Stimulated activated naive CD4-positive, alpha-beta T cell (primary cell): ENCODE measurements around the gene HINFP.

Source experiments
- DNase-seq, 6 experiments: peaks; one replicate each; lab custom pipeline; 2025; lab: John Stamatoyannopoulos, UW

Gene HINFP, protein sequence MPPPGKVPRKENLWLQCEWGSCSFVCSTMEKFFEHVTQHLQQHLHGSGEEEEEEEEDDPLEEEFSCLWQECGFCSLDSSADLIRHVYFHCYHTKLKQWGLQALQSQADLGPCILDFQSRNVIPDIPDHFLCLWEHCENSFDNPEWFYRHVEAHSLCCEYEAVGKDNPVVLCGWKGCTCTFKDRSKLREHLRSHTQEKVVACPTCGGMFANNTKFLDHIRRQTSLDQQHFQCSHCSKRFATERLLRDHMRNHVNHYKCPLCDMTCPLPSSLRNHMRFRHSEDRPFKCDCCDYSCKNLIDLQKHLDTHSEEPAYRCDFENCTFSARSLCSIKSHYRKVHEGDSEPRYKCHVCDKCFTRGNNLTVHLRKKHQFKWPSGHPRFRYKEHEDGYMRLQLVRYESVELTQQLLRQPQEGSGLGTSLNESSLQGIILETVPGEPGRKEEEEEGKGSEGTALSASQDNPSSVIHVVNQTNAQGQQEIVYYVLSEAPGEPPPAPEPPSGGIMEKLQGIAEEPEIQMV

DNA sequence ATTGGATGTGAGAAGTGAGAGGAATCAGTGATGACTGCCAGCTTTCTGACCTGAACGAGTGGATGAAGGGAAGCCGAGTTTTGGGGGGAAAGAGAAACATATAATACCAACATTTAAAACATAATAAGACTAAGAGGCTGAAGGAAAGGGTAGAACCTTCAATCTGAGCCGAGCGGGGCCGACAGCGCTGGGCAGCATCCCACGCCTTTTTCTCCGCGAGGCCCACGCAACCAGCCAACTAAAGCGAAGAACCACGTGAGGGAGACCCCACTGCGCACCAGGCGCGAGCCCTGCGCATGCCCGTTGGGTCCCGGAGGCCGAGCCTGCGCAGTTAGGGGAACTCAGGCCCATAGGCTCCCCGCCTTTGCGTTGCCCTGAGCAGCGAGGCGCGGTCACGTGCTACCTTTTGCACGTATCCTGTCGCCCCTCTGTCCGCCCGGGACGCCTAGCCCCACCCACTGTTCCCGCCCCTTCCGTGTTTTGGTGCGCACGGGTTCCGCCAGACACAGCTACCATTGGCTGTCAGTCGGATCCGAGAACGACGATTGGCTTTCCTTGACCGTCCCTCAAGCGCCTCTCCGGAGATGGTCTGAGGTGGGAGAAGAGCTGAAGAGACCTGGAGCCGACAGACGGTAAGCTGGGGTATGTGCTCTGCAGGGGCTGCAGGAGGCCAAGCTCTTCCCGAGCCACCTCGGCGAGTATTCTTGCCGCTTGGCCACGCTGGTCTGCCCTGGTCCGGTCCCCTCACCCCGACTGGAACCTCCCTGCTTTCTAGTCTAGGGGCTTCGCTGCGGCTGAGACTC, at the start of gene HINFP:
TSS of gene HINFP (plus strand) at position 573 of the 803 bp plus-strand sequence. CDS start 5,365 bp downstream, outside the sequence.
- peak; percentile 96 to 100 (median 98) for DNase-seq

DNA sequence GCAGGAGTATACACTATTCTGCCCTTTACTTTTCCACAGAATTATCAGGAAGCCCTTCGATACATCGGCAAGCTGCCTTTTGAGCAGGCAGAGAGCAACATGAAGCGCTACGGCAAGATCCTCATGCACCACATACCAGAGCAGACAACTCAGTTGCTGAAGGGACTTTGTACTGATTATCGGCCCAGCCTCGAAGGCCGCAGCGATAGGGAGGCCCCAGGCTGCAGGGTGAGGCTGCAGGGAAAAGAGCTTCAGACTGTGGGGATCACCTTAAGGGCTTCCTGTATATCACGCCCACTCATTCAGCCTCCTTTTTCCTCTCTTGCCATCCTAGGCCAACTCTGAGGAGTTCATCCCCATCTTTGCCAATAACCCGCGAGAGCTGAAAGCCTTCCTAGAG, 43.5 kb upstream of the HINFP start:
- no peak for DNase-seq

DNA sequence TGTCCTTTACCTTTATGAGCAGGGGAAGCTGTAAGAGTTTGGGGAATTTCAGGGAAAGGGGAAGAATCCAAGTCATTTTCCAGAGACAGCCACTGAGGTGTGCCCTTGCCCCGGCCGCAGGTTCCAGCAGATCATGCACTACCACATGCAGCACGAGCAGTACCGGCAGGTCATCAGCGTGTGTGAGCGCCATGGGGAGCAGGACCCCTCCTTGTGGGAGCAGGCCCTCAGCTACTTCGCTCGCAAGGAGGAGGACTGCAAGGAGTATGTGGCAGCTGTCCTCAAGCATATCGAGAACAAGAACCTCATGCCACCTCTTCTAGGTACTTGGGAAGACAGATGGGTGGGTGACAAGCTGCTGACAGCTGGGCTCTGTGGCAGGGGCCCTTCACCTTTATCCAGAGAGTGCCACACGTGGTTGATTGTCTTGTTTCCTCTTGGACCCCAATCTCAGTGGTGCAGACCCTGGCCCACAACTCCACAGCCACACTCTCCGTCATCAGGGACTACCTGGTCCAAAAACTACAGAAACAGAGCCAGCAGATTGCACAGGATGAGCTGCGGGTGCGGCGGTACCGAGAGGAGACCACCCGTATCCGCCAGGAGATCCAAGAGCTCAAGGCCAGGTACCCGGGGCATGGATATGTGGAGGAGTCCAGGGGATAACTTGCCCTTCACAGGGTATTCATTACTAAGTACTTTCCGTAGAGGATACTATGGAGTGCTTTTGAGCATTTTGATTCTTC, 42.5 kb upstream of the HINFP start:
- DNase-seq: no peak

DNA sequence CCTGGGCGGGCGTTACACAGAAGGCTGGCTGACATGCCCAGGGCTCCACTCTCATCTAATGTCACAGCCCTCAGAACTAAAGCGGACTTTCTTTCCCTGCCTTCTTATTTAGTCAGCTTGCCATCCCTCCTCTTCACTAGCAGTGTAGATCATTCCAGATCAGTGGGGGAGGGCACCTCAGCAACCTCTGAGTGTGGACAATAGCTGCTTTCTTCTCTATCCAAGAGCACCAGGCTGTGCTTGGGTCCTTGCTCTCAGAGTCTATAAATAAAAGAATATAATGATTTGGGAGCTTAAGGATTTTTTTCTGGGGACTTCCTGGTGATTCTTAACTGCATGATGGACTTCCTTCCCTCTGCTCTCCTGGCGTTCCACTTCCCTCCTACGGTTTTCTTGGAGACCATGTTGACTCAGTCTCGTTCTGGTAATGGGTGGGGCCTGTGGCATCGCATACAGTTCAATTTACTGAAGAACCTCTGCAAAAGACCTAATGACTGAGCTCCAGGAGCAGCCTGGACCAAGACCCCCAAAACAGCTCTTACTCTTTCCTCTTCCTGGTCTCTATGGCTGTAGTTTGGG, 39.6 kb upstream of the HINFP start:
- DNase-seq: no peak

DNA sequence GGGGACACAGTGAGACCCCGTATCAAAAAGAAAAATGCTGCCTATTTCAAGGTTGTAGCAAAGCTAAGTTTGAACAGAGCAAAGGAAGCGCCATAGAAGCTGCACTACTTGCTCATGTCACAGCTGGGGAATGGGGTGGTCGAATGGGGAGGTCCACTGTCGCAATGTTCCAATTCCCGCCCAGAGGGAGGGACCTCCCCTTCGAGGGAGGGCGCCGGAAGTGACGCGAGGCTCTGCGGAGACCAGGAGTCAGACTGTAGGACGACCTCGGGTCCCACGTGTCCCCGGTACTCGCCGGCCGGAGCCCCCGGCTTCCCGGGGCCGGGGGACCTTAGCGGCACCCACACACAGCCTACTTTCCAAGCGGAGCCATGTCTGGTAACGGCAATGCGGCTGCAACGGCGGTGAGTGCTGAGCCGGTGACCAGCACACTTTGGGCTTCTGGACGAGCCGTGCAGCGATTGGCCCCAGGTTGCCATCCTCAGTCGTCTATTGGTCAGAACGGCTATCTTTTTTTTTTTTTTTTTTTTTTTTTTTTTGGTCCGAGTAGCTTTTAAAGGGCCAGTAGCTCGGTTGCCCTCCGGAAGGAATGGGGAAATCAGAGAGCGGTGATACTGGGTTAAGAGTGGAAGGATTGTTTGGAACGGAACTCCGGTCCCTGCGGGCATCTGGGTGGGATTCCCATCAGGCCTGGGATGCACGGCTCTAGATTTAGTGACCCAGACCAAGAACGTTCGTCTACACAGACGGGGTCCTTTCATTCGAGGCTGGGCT, 36.5 kb upstream of the HINFP start, which contains the start of gene HMBS:
TSS of gene HMBS (plus strand) at position 219 of the 774 bp plus-strand sequence. CDS start at position 372, 153 bp downstream.
- peak; percentile 74 to 90 (median 87) for DNase-seq

DNA sequence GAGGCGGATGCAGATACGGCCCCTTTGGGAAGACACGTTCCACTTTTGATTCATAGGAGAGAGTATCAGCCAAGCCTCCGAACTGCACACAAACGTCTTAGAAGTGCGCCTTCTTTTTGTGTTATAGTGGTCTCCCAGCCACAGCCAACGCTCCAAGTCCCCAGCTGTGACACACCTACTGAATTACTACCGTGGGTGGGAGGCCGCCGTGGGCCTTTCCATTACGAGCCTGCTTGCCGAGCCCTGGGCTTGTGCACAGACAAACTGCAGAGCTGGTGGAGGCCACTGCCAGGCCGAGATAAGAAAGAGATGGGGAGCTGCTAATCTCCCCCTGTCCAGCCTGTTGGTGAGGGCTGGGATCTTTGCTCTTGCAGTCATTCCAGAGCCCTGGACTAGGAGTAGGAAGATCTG, 35.9 kb upstream of the HINFP start:
- DNase-seq: peak in 4 of 6 experiments; percentile 9 to 48 (median 25)

DNA sequence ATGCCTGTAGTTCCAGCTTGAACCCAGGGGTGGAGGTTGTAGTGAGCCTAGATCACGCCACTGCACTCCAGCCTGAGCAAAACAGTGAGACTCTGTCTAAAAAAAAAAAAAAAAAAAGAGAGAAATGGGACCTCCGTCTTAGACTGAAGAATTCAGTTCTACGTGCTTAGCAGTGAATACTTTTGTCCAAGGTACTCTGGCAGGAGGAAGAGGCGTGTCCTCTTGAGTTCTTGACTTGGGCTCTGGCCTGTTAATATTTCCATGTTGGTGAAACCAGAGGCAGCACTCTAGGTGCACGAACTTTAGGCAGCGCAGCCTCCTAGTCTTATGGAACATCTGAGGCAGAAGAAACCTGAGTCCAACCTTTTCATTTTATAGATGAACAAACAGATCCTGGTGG, 34.3 kb upstream of the HINFP start:
- DNase-seq: no peak

DNA sequence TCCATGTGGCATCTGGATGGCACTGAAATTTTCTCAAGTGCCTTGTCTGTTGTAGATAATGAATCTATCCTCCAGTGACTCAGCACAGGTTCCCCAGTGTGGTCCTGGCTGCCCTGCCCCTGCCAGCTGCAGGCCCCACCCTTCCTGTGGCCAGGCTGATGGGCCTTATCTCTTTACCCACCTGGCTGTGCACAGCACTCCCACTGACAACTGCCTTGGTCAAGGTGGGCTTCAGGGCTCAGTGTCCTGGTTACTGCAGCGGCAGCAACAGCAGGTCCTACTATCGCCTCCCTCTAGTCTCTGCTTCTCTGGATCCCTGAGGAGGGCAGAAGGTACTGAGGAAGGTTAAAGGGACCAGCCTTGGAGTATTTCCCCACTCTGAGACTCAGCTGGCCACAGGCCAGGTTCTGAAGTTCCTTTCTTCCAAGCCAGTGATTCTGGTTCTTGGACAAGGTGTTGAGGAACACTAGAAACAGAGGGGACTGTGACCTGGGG, 33.6 kb upstream of the HINFP start:
- no peak for DNase-seq

DNA sequence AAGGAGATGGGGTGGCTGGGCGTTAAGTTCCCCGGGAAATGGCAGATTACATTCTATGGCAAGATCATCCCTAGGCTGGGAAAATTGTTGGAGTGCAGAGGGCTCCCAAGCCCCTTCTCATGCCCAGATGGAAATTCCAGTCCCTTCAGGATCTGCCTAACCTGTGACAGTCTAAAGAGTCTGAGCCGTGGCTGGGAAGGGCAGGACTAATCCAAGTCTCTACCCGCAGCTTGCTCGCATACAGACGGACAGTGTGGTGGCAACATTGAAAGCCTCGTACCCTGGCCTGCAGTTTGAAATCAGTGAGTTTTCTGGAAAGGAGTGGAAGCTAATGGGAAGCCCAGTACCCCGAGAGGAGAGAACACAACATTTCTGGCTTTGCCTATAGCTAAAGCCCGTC, 33.0 kb upstream of the HINFP start:
- no peak for DNase-seq

DNA sequence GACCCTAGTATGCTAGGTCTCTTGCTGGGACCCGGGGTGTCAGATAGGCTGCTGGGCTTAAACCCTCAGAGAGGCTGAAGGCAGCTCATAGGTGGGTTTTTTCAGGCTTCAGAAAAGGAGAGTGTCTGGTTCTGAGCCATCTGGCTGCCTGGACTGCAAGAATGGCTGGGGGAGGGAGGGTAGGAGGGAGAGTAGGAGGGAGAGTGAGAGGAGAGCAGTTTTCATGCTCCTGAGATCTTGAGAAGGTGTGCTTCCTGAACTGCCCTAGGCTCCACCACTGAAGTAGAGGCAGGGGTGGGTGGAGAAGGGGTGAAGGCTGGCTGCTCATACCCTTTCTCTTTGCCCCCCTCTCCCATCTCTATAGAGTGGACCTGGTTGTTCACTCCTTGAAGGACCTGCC, 32.1 kb upstream of the HINFP start:
- DNase-seq: no peak

DNA sequence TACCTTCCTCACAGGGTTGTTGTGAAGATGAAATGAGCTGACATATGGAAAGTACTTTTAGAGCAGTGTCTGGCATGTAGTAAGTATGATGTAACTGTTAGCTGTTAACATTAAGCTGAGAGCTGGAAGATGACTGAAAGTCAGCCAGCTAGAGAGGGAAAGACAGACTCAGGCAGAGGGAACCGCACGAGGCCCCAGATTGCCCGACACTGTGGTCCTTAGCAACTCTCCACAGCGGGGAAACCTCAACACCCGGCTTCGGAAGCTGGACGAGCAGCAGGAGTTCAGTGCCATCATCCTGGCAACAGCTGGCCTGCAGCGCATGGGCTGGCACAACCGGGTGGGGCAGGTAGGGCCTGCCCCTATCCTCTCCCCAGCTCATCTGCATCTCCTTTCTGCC, 30.2 kb upstream of the HINFP start:
- no peak for DNase-seq

DNA sequence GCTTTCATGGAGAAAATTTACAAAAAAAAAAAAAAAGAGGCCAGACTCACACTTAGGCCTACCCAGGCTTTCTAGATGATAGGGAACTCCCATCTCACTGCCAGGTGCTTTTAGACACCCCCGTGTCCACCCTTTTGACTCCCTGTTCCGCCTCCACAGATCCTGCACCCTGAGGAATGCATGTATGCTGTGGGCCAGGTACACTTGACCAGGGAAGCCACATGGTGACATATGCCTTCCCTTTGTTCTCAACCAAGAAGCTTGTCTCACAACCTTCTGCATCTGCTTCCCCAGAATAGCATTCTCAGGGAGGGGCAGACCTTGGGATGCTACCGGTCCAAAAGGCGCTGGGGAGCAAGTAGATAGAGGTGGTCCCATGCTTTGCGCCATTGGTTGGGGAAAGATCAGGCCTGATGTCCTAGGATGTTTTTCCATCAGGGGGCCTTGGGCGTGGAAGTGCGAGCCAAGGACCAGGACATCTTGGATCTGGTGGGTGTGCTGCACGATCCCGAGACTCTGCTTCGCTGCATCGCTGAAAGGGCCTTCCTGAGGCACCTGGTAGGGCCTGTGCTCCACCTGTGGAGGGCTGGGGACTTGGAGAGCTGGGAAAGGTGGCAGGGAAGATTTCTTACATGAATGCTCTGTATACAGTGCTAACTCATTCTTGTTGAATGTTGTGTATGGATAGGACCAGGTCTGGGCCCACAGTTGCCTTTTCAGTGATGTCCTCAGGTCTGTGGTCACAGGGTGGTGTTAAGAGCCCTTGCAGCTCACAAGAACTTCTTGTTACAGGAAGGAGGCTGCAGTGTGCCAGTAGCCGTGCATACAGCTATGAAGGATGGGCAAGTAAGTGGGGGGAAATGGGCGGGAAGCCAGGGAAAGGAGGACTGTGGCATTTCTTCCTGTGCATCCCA, 29.2 kb upstream of the HINFP start:
- DNase-seq: no peak

DNA sequence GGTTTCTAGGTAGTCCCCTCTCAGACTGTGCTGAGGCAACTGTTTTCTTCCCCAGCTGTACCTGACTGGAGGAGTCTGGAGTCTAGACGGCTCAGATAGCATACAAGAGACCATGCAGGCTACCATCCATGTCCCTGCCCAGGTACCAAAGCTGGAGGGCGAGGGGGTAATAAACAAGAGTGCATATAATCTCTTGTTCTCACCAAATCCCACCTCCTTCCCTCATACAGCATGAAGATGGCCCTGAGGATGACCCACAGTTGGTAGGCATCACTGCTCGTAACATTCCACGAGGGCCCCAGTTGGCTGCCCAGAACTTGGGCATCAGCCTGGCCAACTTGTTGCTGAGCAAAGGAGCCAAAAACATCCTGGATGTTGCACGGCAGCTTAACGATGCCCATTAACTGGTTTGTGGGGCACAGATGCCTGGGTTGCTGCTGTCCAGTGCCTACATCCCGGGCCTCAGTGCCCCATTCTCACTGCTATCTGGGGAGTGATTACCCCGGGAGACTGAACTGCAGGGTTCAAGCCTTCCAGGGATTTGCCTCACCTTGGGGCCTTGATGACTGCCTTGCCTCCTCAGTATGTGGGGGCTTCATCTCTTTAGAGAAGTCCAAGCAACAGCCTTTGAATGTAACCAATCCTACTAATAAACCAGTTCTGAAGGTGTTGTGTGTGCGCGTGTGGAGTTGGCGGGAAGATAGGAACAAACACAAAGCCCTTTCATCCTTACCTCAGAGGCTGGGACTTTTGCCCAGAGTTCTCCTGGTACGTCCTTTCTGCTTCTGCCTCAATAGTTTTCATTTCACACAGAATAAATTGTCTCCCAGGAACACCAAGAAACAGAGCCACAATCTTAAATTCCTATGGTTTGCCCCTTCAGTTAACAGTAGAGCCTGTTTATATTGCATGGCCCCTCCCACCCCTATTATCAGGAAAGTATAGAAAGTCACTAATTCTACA, 28.2 kb upstream of the HINFP start:
- DNase-seq: no peak

DNA sequence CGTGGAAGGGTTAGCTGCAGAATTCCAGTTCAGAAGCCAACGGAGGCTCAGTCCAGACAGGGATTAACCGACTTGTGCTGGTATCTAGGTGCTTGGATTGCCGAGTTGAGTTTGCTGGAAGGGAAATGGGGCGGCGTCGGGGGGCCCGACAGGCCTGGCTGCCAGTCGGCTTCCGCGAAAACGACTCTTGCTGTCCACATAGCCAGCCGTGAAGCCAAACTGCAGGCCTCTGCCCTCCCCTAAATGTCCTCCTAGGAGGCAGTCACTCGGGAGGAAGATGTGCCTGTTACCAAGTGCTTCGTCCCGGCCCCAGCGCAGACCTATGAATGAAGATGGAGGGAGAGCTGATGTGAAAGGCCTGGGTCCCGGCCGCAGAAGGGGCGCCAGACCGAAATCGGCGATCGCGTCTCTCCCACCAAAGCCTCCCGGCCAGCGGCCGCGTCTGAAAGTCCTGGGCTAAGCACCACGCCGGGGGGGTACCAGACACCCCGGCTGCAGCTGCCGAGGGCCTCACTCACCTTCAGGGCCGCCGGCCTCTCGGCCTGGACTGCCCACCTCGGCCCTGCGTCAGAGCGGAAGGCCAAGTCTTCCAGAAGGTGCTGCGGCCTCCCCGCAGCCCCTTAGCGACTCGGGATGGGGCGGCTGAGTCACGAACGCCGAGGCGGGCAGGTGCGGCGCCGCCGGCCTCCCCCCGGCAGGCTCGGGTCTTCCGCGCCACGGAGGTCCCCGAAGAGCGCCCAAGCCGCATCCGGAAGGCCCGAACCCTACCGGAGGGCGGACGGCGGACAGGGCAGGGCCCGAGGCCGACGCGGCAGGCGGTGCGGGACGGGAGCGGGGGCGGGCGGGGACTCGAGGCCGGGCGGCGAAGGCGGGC, 27.2 kb upstream of the HINFP start:
- peak in 3 of 6 experiments; percentile 48 to 57 (median 56) for DNase-seq

DNA sequence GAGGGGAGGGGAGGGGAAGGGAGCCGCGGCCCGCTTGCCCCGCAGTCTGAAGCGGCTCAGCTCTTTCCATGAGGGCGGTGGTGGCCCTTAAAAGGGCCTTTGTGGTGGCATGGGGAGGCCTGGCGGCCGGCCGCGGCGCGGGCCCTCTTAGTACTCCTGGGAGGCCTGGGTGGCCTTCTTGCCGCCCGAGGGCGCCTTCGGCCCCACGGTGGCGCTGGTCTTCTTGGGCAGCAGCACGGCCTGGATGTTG, 26.6 kb upstream of the HINFP start:
- DNase-seq: peak in 1 of 6 experiments; percentile 46

DNA sequence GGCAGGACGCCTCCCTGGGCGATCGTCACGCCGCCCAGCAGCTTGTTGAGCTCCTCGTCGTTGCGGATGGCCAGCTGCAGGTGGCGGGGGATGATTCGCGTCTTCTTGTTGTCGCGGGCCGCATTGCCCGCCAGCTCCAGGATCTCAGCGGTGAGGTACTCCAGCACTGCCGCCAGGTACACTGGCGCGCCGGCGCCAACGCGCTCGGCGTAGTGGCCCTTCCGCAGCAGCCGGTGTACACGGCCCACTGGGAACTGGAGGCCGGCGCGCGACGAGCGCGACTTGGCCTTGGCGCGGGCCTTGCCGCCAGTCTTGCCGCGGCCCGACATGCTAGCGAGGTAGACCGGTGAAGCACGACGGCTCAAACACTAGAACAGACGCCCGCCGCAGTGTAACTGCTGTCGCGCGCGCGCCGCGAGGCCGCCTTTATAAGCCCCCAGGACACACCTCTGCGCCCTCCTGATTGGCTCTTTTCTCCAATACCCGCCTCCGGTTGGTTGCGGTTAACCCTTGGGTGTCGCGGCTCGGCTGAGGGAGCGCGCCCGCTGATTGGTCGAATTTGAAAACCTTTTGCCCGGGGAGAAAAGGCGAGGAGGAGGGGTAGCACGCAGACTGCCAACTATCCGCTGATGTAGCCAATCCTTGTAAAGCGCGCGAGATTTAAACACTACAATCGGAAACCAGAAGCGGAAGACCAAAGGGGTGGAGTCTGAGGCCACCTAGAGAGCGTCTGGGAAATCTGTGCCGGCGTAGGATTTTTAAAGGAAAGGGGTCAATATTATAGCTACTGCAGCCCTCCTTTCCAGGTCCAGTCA, 26.1 kb upstream of the HINFP start:
- DNase-seq: peak; percentile 99 to 100 (median 100)

DNA sequence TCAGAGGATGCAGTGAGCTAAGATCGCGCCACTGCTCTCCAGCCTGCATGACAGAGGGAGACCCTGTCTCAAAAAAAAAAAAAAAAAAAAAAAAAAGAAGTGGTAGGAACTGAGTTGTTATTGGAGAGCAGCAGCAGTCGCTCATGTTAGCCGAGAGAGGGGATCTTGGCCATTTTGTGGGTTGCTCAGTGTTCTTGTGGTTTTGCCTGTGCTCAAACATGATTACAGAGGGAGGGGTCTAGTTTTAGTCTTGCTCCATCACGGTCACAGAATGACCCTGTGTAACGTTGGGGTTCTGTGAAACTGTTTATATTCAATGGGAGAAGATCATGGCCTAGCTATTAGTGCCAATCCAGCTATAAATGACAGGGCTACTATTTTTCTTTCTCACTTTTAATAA, 21.7 kb upstream of the HINFP start:
- no peak for DNase-seq
